Daoy (cell line): ENCODE results near the gene HOXB6. TPM values are rescaled to one million over a fixed set of nuclear protein-coding genes. Genes with fewer than 3 reads are reported as not detected.

Source experiments
- DNase-seq: peaks from one replicate; pipeline ENCODE4 v3.0.0-alpha.2; 2015; ENCODE audit warnings: low read depth
- total RNA-seq: library from RNA; depleted of rRNA; stranded (reverse); fragments of >200 nt; shearing (Covaris generic); gene quantifications from 2 replicates; pipeline ENCODE4 v1.2.3, GENCODE V29; 2014

HOXB6 gene
- total RNA-seq, 1 experiment from 2014 or later: 6.7 TPM

DNA sequence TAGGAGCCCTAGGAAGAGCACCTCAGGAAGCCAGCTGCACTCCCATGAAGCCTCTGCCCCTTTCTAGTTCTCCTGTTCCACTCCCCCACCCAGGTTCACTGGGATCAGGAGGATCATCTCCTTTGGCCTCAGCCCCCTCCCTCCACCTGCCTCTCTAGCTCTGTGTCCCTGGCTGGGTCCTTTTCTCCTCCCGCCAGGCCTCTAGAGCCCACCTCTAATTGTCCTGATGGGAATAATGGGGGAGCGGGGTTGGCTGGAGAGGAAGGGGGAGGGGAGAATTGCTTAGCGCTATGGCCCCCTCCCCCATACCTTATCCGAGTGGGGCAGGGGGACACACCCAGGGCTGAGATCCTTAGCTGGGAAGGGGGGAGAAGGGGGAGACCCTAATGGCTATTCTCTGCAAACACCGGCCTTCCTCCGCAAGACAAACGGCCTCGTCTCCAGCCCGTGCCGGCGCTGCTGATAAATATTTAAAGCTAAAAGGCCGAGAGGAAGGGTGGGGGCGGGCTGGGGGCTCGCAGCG is 5.0 kb upstream of the HOXB6 start:
- DNase-seq: no peak

- DNase-seq: no peak
Measured at GRCh38 chr17:48609033-48609432, 4.2 kb upstream of the HOXB6 start.

DNA sequence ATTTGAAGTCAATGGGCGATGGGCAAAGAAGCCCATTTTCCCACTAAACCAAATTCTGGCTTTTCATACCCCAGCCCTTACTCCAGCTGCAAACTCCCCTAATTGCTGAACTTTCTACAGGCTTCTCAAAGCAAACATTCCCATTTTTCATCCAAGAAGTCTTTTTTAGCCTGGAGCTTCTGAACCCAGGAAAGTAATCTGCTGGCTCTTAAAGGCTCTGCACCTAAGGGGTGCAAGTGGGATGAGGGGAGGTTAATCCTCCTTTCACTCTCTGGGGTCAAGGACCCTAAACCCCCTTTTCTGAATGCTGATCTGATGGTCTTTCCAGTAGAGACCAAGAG is 3.7 kb upstream of the HOXB6 start:
- DNase-seq: no peak

DNA sequence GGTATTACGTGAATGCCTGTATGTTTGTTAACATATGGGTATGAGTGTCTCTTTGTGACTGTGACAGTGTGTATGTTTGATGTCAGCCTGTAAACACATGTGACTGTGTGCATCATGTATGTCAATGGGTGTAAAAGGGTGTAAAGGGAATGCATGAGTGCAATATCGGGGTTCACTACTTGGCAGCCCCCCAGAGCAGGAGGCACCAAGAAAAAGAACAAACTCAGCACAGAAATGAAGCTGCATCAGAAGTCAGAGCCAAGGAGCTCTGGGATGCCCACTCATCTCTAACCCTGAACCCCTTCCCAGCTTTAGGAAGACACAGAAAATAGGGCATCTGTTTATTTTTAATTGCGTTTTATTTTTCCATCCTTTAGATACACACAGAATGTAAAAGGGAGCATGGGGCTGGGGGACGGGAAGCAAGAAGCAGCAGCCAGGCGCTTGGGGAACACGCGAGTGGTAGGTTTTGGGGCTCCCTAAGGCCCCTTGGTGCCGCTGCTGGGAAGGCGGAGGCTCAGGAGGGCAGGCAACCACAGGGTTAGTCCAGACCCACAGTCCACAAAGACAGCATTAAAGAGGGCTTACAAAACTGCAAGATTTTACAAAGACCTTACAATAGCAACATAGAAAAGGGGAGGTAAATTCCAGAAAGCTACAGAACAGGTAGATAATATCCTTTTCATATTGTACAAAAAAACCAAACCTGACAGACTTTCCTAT is 2.3 kb upstream of the HOXB6 start:
- DNase-seq: no peak

GRCh38 chr17:48605991-48606891 is 1.5 kb upstream of the HOXB6 start:
- no peak for DNase-seq

GRCh38 chr17:48605409-48605919 is 678 bp upstream of the HOXB6 start:
- DNase-seq: no peak

DNA sequence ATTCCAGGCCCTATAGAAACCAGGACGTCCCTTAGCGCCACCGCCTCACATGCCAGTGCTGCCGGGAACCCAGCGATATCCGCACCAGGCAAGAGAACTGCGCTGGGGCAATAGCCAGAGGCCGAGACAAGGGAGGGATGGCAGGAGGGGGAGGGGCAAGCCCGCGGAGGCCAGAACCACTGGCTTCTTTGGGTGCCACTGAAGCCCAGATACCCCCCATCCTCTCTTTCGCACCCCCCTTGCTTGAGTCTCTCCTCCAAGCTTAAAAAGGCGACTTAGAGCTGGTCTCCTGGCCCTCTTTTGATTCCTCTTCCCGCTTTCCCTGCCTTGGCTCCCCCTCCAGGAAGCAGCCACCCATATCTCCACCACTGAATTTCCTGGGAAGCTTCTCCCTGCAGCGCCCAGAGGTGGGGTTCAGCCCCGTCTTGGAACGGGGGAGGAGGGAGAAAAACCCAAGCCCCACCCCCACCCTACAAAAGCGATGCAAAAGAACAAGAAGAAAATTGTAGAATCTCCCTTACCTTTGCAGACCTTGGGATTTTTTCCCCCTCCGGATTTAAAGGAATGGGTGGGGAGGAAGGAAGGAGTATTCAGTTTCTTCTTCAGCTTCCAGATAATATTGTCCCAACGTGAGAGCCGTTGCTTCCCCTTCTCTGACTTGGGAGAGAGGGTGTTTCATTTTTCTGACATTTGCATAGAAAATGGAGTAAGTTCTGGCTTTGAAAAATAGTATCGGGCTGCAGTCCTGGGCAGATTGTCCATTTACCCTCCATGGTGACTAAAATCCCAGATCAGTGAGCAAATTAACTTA is 622 bp downstream of the HOXB6 start:
- DNase-seq: peak; percentile 67

DNA sequence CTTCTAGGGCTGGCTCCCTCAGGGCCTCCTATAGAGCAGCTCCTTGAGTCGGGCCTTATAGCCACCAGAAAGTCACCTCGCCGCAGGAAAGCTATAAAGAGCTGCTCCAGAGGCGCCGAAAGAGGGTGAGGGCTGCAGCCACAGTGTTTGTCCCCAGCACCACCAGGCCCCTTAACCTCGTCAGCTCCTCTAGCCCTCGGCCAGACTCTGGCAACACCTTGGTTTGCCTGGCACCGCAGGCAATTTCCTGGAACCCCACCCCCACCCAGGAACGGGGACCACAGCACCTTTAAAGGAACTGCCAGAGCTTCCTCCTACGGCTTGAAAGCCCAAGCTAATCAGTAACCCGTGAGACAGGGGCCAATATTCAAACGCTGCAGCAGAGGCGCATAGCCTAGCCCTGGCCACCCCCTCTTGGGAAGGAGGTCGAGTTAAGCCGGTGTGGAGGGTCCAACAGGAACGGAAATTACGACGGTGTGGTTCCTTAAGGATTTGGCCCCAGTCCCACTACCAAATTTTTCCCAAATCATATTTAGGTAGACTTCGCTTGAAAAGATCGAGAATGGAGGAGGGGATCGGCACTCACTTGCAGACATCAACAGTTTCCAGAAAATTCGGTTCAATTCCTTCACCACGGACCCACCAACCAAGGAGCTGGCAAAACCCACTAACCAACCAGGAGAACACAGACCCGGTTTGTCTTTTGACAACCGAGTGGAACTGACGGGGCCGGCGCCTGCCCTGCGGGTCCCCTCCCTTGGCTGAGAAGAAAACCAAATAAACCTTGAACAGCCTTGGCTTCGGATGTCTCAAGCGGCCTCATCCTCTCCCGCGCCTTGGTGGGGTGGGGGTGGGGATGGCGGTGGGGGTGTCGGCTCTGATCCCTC is 3.0 kb downstream of the HOXB6 start:
- DNase-seq: no peak

DNA sequence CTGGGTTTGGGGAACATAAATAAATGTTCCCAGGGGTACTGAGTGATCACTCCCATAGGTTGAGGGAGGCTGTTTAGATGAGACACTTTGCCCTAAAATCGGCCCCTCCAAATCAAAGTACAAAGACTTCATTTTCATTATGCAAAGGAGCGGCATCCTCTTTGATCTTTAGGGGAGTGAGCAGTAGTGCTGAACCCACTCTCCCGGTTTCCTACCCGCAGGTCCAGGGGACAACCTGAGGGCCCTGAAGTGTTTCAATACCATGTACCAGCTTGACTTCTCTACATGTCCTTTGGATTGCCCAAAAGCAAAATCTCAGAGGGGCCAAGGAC is 3.6 kb downstream of the HOXB6 start:
- no peak for DNase-seq

DNA sequence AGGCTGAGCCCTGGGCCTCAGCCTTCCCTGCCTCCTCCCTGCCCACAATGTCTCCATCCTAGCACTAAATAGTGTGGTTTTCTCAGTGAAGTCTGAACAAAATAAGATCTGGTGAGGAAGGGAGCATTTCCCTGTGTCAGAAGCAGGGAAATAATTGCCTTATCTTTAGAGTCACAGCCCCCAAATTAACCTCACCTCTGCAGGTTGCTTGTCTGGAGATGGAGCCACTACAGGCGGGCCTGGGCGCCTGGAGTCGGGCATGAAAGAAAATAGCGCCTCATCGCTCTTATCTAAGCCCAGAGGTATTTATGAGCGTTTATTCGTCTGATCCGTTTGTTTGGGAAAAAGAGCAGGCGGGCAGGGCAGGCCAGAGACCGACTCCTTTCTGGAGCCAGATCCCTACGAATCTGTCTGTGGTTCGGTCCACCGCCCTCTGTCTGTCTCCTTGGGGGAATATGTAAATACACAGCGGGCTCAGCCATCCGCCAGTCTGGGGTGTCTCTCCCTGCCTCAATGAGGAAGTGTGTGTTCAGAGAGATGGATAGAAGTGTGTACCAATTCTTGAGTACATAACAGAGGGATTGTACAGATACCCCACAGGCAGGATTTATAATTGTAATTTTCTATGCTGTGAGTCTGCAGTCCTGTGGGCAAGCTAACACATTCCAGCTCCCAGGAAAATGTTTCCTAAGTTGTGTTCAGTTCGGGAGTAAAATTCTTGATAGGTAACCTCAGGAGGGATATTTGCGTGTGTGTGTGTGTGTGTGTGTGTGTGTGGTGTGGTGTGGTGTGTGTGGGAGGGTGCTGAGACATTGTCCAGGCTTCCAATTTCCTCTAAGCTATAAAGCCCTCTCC is 4.3 kb downstream of the HOXB6 start:
- DNase-seq: no peak

- DNase-seq: no peak
Measured at GRCh38 chr17:48599354-48599753, 5.4 kb downstream of the HOXB6 start.

DNA sequence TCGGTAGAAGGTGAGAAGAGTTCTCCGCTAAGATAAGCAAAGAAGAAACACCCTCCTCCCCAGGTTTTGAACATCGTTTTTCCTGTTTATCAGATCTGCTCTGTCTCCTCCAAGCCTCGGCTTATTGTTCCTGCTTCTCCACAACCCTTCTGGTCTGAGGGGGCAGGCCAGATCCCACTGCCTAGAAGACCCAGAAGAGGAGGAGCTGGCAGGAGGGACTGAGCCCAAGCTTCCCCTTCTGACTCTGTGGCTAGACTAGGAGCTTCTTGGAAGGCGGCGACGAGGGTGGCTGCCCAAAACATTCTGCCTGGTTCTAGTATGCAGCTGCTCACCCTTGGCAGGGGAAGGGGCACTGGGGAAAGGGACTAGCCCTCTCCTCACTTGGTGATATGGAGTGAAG is 6.0 kb downstream of the HOXB6 start:
- no peak for DNase-seq

GRCh38 chr17:48597778-48598631 is 6.8 kb downstream of the HOXB6 start:
- DNase-seq: peak; percentile 69

DNA sequence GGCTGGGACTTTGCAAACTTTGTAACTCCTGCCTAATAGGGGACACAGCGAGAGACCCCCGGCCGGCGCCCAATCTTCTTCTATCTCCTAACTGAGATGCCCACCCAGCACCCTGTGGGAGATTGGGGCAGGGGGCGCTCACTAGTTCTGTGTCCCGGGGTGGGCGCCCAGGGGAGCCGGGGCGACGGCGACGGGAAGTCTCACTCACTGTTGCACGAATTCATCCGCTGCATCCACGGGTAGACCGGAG is 7.3 kb downstream of the HOXB6 start:
- no peak for DNase-seq

DNA sequence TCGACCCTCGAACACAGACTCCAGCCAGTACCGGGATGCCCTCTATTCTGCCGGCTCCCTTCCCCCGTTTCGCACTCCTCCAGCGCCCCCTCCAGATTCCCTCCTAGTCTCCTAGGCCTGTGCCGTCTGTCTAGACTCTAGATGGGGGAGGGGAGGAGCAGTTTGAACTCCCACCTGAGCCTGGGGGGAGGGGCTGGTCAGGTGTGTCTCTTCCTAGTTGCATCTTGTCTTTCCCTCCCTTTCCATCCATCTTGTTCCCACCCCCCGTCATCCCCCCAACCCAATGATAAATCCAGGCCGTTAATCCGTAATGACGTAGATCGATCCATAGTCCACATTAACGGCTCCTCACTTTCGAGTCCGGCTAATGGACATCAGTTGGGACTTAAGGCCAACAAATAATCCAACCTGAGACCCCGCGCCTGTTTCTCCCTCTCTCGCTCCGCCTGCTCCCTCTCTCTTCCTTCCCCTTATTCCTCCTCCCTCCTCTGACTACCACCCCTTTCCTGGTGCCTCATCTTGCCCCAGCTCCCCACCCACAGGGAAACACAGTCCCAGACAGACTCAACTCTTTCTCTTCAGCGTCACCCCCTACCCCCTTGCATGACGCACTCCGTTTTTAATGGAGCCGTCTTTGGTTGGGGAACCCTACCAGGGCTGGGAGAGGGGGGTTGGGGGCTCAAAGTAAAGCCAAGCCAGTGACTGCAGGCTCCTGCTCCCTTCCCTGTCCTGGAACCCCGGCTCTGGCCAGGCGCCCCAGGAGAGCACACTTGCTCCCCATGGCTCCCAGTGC is 7.9 kb downstream of the HOXB6 start:
- DNase-seq: no peak

- no peak for DNase-seq
Measured at GRCh38 chr17:48596000-48596734, 8.6 kb downstream of the HOXB6 start.

- no peak for DNase-seq
Measured at GRCh38 chr17:48595278-48595999, 9.3 kb downstream of the HOXB6 start.
